ENCODE measurements around the gene AMBP. TPM values are rescaled to one million over a fixed set of nuclear protein-coding genes. Genes with fewer than 3 reads are reported as not detected.

The AMBP gene
- total and polyA plus RNA-seq, 2 donors (not counting 1 experiment from before 2014, with no cell fraction given) = not detected

DNA sequence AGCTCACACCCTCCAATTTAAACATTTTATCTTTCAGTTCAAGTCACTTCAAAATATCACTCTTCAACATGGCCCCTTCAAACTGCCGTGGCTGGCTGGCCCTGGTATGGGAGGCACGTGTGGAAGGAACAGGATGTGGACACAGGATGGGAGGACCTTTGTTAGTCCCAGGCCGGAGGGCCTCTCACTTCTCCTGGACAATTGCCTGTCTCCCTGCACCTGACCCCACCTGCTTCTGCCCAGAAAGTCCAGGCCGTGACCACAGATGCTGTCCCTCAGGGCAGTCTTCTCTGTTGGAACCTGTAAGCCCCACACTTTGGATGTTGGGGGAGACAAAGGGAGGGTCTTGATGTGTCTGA, 19.4 kb downstream of the AMBP start:
- Histone ChIP-seq H4K20me1 (ENCODE audit: control insufficient read depth, insufficient read depth, low read length, poor library complexity, severe bottlenecking) (no peaks in the 10 kb centered on the region), H3K79me2 (ENCODE audit: control insufficient read depth, insufficient read depth, low read length) (no peaks in the 10 kb centered on the region), H3K4me3 (ENCODE audit: control extremely low read depth in 1 of 5, extremely low read depth in 1 of 5, insufficient read depth in 1 of 5, low read depth in 2 of 5, low read length in 4 of 5) (no peak overlapping the region), H3K36me3 (replicated peaks in 1 of 2; ENCODE audit: control extremely low read depth in 1 of 2, control insufficient read depth in 1 of 2, extremely low read depth in 1 of 2, insufficient read depth in 2 of 2, low read length in 1 of 2) (no peaks in the 10 kb centered on the region), H3K27me3 (replicated peaks in 1 of 4; ENCODE audit: control extremely low read depth in 1 of 4, control insufficient read depth in 3 of 4, insufficient read depth in 4 of 4, low read length in 3 of 4) (peaks cover 0 to 3% (median 0%) of the 10 kb centered on the region in 4 experiments), H3K27ac (ENCODE audit: low read length in 2 of 2) (no peak overlapping the region), H3K4me2 (replicated peaks; ENCODE audit: low read depth, low read length, poor library complexity, severe bottlenecking) (no peak overlapping the region), H3K9me3 (ENCODE audit: control extremely low read depth in 1 of 3, control insufficient read depth in 2 of 3, insufficient read depth in 1 of 3, low read length in 2 of 3) (no peaks in the 10 kb centered on the region), H3K4me1 (ENCODE audit: control insufficient read depth in 2 of 2, insufficient read depth in 2 of 2, low read length in 2 of 2) (no peaks in the 10 kb centered on the region), H2AFZ (ENCODE audit: insufficient read depth, low read depth, low read length, poor library complexity, severe bottlenecking) (no peak overlapping the region), H3K9ac (ENCODE audit: low read length) (no peak overlapping the region)
- 50% methylated on average over 1 of the region's 4 CpGs for WGBS (ENCODE audit: insufficient coverage)
- POLR2A ChIA-PET = no interaction called here
- ATAC-seq (ENCODE audit: low read depth) (no peak), DNase-seq (no peak)
- no peak overlapping the region for H3K27ac Mint-ChIP-seq
- intact Hi-C loops (cut with micrococcal nuclease) = no loop called here
- no peaks in the 10 kb centered on the region for H3K9me3 Mint-ChIP-seq (ENCODE audit: insufficient read depth)
- H3K27me3 Mint-ChIP-seq = peaks cover 20% of the 10 kb centered on the region
- TF ChIP-seq, protein P1, sequence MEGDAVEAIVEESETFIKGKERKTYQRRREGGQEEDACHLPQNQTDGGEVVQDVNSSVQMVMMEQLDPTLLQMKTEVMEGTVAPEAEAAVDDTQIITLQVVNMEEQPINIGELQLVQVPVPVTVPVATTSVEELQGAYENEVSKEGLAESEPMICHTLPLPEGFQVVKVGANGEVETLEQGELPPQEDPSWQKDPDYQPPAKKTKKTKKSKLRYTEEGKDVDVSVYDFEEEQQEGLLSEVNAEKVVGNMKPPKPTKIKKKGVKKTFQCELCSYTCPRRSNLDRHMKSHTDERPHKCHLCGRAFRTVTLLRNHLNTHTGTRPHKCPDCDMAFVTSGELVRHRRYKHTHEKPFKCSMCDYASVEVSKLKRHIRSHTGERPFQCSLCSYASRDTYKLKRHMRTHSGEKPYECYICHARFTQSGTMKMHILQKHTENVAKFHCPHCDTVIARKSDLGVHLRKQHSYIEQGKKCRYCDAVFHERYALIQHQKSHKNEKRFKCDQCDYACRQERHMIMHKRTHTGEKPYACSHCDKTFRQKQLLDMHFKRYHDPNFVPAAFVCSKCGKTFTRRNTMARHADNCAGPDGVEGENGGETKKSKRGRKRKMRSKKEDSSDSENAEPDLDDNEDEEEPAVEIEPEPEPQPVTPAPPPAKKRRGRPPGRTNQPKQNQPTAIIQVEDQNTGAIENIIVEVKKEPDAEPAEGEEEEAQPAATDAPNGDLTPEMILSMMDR (IDR thresholded peaks at IDR 0.05) = no peak
- TF ChIP-seq EZH2 (IDR thresholded peaks at IDR 0.05; ENCODE audit: borderline replicate concordance, insufficient read depth, low read depth, low read length, poor library complexity, severe bottlenecking) = no peak
- H3K4me1 Mint-ChIP-seq = peaks cover 5% of the 10 kb centered on the region
- CTCF ChIA-PET = interaction anchor here (1.2 kb wide), 1 partner anchor 24 kb away, joined by 3 read pairs; no protein-coding TSS in a partner anchor
- H3K4me3 Mint-ChIP-seq = no peak overlapping the region

DNA sequence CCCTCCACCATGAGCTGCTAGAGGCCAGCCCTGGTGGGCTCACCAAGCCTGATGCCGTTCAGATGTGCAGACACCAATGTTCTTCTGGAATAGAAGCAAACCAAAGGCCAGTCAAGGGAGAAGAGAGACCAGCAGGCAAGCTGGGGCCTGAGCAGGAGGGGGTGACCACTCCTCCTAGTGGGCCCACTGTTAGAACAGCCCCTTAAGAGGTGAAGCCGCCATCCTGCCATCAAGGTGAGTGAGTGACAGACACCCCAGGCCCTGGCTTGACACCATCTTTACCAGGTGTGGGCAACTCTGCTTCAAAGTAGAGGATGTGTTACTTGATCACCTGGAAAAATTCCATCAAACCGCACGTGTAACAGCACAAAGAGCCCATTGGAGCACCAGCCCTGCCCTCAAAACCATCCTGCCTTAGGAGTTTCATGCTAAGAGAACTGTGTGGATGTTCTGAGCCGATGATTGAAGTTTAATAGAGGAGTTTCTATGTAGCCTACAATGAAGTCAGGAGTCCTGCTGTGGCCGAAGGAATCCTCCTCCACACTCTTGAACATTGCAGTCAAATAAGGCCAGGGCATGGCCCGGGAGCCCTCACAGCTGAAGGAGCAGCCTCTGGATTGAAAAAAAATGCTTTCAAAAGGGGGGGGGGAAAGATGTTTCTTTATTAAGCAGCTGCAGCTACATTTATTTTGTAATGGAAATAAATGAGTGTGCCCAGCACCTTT, 20.8 kb downstream of the AMBP start:
- TF ChIP-seq, protein P1 (IDR thresholded peaks at IDR 0.05) = no peak
- TF ChIP-seq EZH2 (IDR thresholded peaks at IDR 0.05; ENCODE audit: borderline replicate concordance, insufficient read depth, low read depth, low read length, poor library complexity, severe bottlenecking) = no peak
- Histone ChIP-seq H3K27me3 (replicated peaks in 1 of 4; ENCODE audit: control extremely low read depth in 1 of 4, control insufficient read depth in 3 of 4, insufficient read depth in 4 of 4, low read length in 3 of 4) (peaks cover 0 to 3% (median 0%) of the 10 kb centered on the region in 4 experiments), H3K79me2 (ENCODE audit: control insufficient read depth, insufficient read depth, low read length) (no peaks in the 10 kb centered on the region), H3K9me3 (ENCODE audit: control extremely low read depth in 1 of 3, control insufficient read depth in 2 of 3, insufficient read depth in 1 of 3, low read length in 2 of 3) (no peaks in the 10 kb centered on the region), H3K4me2 (replicated peaks; ENCODE audit: low read depth, low read length, poor library complexity, severe bottlenecking) (no peak overlapping the region), H4K20me1 (ENCODE audit: control insufficient read depth, insufficient read depth, low read length, poor library complexity, severe bottlenecking) (no peaks in the 10 kb centered on the region), H3K4me3 (ENCODE audit: control extremely low read depth in 1 of 5, extremely low read depth in 1 of 5, insufficient read depth in 1 of 5, low read depth in 2 of 5, low read length in 4 of 5) (no peak overlapping the region), H2AFZ (ENCODE audit: insufficient read depth, low read depth, low read length, poor library complexity, severe bottlenecking) (no peak overlapping the region), H3K36me3 (replicated peaks in 1 of 2; ENCODE audit: control extremely low read depth in 1 of 2, control insufficient read depth in 1 of 2, extremely low read depth in 1 of 2, insufficient read depth in 2 of 2, low read length in 1 of 2) (no peaks in the 10 kb centered on the region), H3K9ac (ENCODE audit: low read length) (no peak overlapping the region), H3K27ac (ENCODE audit: low read length in 2 of 2) (no peak overlapping the region), H3K4me1 (ENCODE audit: control insufficient read depth in 2 of 2, insufficient read depth in 2 of 2, low read length in 2 of 2) (no peaks in the 10 kb centered on the region)
- Mint-ChIP-seq H3K4me3 (no peak overlapping the region), H3K4me1 (peaks cover 5% of the 10 kb centered on the region), H3K27ac (no peak overlapping the region), H3K9me3 (ENCODE audit: insufficient read depth) (no peaks in the 10 kb centered on the region), H3K27me3 (peaks cover 12% of the 10 kb centered on the region)
- ATAC-seq (ENCODE audit: low read depth) (no peak), DNase-seq (no peak)
- POLR2A ChIA-PET = no interaction called here
- intact Hi-C loops (cut with micrococcal nuclease) = no loop called here
- 87% methylated on average over 6 of the region's 7 CpGs for WGBS (ENCODE audit: insufficient coverage)
- CTCF ChIA-PET = interaction anchor here (0.6 to 1.2 kb wide), 4 partner anchors 25 to 936 kb away, joined by 3 read pairs; no protein-coding TSS in a partner anchor
